Right lung (tissue), 10 donors: ENCODE measurements around the gene POLQ. TPM values are rescaled to one million over a fixed set of nuclear protein-coding genes. Genes with fewer than 3 reads are reported as not detected.
A peak's percentile ranks its signal among the peaks of the same experiment; 100 is the strongest.
"Not testable (repeated sequence)": the region's sequence is repeated elsewhere in the genome, so short reads cannot be mapped to it uniquely, and the experiment has no call there.

Source experiments
- DNase-seq, 2 donors: peaks; one replicate each; pipeline ENCODE4 v3.0.0-alpha.2; 2013
- long read RNA-seq, 8 donors: transcript quantifications; one replicate each; lab custom pipeline, GENCODE V29; 2026
- polyA plus RNA-seq, 5 donors: library from polyadenylated mRNA; unstranded; fragments of 120-200 nt; gene quantifications; one replicate each; pipeline versions ENCODE4 v1.2.1 to v1.2.3, GENCODE V29; 2013; ENCODE audit warnings: inconsistent platforms in 1 of 5, low replicate concordance in 1 of 5; ENCODE audit not compliant: insufficient read length in 5 of 5, insufficient read depth in 1 of 5

POLQ gene
- 10 to 100 TPM in 1 of 5 donors, 1 to 10 TPM in 4; 3.6 to 12.0 (median 8.3) TPM for polyA plus RNA-seq
- long read RNA-seq, donor 1, partial matches to known transcripts, result 6 of 6 reads
- long read RNA-seq, donor 1, other reads (novel, unspliced or antisense), result 0 of 6 reads
- long read RNA-seq, donor 2, partial matches to known transcripts, result 6 of 6 reads
- long read RNA-seq, donor 2, other reads (novel, unspliced or antisense), result 0 of 6 reads
- long read RNA-seq, donor 3, partial matches to known transcripts, result 5 of 5 reads
- long read RNA-seq, donor 3, other reads (novel, unspliced or antisense), result 0 of 5 reads
- long read RNA-seq, donor 4, result 0 reads
- long read RNA-seq, donor 5, result 0 reads
- long read RNA-seq, donor 6, result 0 reads
- long read RNA-seq, donor 7, result 0 reads
- long read RNA-seq, donor 8, result 0 reads

DNA sequence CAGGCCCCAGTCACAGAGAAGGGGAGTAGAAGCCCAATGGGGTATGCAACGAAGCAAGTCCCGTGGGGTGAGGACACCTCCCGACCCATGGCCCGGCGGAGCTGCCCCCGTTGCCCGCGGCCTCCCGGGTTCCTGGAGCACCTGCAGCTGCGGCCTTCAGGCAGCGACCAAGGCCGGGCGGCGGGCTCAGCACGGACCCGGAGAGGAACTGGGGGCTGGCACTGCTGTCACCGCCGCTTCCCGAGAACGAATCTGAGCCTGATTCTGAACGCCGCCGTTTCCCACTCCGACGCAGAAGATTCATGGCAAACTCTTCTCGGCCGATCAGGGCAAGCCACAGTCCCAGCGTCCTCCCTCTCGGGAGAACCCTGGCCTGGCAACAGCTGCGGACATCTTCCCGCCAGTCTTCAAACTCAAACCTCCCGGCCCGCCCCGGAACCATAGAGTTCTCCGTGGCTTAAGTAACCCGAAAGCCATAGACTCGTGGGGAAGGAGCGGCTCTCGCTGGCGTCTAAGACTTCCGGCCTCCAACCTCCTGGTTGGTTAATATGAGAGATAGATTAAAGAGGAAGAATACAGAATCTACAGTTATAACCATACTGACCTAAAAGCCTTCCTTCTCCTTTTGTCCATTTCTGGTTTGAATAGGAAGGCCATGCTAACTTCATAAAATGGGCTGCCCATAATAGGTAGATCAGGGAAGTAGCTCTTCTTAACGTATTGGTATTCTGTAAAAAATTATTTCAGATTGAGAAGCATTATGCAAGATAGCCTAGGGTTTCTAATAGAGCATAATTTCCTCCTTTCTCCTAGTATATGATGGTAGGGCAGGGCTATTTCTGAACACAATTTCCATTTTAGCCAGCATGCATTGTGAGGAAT lies at the start of gene POLQ:
TSS of gene POLQ (minus strand) at position 415 of the 882 bp plus-strand sequence. CDS start at position 304, 111 bp downstream.
- DNase-seq, result peak; percentile 89 to 91

DNA sequence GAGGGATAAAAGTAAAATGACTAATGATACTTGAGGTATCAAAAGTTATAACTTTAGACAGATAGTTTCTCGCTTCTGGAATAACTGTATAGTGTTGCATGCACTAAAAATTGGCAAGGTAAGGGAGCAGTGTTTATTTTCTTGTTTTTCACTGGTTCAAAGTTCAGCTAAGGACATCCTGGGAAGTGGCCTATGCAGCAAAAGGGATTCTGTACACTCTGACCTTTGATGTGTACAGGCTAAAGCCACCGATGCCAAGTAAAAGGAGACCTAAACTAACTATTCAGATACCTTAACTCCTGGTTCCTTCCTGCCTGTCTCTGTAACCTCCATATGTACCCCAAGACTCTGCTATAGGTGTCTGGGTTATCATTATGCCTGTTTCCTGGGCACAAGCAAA lies 49.1 kb upstream of the POLQ start:
- DNase-seq, result no peak

DNA sequence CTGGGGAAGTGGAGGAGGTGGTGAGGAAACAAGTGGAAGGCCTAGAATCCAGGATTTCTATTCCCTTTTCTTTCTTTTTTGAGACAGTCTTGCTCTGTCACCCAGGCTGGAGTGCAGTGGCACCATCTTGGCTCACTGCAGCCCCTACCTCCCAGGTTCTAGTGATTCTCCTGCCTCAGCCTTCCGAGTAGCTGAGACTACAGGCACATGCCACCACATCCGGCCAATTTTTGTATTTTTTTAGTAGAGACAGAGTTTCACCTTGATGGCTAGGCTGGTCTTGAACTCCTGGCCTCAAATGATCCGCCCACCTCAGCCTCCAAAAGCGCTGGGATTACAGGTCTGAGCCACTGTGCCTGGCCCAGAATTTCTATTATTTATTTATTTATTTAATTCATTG lies 48.0 kb upstream of the POLQ start:
- DNase-seq, result not testable (repeated sequence)

DNA sequence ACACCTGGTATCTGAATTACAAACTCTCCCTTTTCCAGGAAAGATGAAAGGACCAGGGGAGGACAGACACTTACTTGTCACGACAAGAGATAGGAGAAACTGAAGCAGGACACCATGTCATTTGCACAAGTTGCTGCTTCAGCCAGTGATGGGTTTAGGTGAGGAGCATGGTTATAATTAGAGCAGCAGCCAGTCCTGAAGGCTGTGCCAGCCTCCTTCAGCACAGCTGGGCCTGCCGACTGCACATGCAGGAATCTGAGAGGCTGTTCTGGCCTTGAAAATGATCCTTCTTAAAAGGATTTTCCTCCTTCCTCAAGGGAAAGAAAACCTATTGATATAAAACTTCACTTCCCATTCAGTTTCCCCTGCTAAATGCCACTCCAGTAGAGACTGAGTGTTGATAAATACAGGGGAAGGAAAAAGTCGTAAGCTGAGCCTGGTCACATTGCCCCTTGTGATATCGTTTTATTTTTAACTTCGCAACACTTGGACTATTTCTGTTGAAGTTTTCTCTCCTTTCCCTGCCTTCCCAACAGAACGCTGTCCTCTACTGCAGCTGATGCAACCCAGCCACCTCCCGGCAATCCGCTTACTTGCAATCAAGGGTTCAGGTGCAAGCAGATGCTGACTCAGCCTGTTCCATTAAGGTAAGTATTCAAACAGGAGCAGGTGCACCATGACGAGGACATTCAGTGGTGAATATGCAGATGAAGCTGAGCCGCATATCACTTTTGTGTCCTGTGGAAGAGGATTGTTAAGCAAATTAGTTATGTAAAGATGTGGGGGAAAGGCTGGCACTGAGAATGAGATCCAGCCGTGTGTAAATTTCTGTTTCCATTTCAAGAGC lies 47.3 kb upstream of the POLQ start, which contains the start of gene FBXO40:
TSS of gene FBXO40 (plus strand) at position 524 of the 847 bp plus-strand sequence. CDS start 27,197 bp downstream, outside the sequence.
- no peak for DNase-seq

DNA sequence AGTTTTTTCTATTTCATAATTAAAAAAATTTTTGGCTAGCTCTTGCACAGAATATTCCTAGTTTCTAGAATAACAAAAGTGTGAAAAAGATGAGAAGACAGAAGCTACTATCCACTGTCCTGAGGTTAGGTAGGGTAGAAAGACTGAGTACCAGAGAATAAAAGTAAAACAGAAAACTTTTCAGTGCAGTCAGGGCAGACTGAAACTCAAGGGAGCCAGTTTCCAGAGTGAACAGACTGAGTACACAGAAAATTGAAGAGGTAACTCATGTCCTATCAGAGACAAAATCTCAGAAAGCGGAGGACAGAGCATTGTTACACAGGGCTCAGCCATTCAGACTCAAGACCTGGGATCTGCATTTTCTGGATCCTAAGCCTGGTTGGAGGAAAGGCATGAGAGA lies 38.6 kb upstream of the POLQ start:
- no peak for DNase-seq

DNA sequence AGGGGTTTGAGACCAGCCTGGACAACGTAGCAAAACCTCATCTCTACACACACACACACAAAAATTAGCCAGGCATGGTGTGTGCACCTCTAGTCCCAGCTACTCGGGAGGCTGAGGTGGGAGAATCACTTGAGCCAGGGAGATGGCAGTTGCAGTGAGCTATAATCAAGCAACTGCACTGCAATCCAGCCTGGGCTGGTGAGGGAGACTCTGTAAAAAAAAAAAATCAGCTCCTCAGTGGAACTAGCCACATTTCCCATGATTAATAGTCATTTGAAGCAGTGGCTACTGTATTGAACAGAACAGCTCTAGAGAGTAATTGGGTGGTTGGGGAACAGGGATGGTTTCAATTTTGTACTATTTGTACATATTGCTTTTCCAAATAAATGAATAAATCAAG lies 35.9 kb upstream of the POLQ start:
- no peak for DNase-seq

DNA sequence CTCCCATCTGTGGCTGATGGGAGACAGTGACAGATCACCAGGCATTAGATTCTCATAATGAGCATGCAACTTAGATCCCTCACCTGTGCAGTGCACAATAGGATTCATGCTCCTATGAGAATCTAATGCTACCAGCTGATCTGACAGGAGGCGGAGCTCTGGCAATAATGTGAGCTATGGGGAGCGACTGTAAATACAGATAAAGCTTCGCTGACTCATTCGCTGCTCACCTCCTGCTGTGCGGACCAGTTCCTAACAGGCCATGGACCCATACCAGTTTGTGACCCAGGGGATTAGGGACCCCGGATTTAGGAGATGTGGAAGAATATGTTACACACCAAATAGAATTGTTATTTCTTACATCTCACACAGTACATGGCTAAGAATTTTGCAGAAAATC lies 28.7 kb upstream of the POLQ start:
- no peak for DNase-seq

DNA sequence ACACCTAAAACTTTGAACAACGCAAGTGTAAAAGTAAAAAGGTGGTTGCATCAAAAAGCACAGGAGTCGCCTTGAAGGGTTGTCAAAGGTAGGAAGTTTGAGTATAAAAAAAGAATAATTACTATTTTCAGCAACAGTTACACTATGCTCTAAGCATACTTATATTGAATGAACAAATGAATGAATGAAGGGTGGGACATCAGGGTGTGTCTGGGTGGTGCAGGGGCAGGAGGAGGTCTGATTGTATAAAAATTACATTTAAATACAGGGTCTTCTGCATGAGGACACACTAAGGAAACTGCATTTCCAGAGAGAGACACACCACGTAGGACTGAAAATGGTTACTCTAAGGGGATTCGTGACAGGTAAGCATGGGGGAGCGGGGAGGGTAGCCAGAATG lies 21.9 kb upstream of the POLQ start, which contains the start of gene ARGFX:
TSS of gene ARGFX (plus strand) at position 301 of the 400 bp plus-strand sequence. CDS start 2,765 bp downstream, outside the sequence.
- no peak for DNase-seq

DNA sequence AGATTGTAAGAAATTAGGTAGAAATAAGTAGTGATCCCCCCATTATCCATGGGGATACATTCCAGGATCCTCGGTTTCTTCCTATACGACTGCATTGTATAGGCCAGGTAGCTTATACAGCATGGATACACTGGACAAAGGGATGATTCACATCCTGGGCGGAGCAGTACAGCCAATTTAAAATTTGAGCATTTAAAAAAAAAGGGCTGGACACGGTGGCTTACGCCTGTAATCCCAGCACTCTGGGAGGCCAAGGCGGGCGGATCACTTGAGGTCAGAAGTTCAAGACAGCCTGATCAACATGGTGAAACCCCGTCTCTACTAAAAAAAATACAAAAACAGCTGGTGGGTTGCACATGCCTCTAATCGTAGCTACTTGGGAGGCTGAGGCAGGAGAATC lies 21.0 kb upstream of the POLQ start:
- no peak for DNase-seq

DNA sequence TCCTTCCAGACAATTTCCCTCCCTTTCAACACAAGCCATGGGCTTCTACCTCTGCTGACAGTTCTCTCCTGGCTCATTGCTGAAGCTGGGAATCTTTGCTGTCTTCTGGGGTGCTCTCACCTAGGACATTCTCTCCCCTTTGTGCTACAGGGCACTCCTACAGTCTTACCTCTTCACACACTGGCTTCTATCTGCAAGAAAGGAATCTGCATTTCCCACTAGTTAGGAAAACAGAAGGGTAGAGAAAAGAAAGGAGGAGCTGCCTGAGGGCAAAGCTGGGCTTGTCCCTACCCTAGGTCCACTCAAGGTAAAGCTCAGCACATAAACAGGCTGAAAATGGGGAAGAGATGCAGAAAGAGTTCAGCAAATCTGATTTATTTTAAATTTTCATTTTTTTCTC lies 16.4 kb upstream of the POLQ start:
- no peak for DNase-seq

DNA sequence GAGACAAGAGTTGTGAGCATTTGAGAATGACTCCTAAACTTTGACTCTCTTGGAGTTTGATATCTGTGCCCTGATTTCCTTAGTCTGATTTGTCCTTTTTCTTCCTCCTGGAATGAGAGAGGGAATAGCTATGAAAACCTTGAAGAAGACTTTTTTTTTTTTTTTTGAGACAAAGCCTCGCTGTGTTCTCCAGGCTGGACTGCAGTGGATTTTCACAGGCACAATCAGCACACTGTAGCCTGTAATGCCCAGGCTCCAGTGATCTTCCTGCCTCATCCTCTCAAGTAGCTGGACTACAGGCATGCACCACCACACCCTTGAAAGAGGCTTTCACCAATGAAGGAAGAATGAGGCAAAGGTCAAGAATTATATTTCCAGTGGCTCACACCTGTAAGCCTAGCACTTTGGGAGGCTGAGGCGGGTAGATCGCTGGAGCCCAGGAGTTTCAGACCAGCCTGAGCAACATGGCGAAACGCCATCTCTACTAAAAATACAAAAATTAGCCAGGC lies 11.7 kb upstream of the POLQ start:
- DNase-seq, result no peak

DNA sequence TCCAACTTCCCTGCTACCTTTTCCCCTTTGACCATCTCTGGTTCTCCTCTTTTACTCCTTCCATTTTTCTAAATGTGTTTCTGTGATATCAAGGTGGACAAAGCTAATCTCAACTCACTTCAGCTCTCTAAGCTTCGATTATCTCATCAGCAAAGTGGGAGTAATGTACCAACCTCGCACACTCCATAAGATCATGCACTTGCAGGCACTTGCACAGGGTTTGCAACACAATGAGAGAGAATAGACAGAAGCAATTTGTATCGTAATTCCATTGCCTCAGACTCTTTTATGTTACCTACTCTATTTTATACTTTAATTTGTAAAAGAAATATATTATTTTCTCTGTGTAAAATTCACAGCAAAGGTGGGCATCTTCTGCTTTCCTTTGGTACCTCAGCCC lies 7.0 kb upstream of the POLQ start:
- no peak for DNase-seq

DNA sequence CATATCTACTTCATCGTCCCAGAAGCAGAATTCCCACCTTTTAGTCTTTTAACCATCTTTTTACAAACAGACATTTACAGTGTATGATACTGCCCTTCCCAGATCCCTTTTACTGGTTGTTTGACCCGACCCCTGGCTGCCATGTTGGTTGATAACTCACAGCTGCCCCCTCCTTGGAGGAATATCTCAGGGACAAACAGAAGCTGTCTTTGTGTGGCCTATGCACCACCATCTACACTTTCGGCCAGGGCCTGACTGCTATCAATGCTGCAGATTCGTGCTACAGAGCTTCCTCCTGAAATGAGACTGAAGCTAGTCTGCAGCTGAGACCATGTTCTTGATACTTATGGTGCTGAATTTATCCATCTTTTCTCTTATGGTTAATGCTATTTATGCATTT lies 6.6 kb upstream of the POLQ start:
- DNase-seq, result no peak

DNA sequence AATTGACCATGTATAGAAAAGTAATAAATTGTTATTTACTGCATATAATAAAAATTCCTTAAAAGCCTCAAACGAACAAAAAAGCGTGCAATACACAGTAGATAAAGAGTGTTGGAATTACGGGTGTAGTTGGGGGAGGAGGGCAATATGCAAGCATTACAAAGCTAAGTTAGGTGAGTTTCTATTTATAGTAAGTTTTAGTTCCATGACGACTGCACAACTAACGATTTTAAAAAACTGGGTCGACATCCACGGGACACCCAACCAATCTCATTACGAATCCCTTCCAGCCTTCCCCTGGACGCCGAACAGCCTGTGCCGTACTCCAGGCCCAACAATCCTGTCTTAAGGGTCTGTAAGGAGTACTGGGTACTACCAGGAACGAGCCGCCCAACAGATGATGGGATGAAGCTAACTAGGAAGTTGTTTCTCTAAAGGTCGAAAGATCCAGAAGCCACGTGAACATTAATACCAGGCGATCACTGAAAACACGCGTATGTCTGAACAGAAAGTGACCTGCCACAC lies 677 bp downstream of the POLQ start:
- peak in 1 of 2 donors; percentile 5 for DNase-seq

DNA sequence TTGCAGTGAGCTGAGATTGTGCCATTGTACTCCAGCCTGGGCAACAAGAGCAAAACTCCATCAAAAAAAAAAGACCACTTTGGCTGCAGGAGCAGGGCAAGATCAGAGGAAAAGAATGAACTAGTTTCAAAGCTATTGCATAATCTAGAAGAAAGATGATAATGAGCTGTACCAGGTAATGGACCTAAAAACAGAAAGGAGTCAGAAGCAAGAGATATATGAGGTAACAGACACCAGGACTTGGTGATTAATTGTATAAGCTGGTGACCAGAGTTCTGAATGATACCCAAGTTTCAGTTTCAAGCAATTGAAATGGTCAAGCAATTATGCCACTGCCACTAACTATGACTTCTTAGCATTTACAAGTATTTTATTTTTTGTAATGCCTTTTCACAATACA lies 2.9 kb downstream of the POLQ start:
- DNase-seq, result no peak

DNA sequence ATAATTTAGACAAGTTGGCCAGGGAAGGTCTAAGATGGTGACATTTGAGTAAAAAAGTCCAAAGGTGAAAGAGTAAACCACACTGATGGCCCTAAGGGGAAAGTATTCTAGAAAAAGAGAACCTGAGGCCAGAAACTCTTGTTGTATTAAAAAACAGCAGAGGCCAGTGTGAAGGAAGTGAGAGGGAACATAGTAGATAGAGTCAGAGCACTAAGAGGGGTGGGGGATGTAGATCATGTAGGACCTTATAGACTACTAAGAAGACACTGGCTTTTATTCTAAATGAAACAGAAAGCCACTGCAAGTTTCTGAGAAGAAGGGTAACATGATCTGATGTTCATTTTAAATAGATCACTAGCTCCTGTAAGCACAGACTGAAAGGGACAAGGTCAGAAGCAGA lies 14.5 kb downstream of the POLQ start:
- DNase-seq, result no peak

DNA sequence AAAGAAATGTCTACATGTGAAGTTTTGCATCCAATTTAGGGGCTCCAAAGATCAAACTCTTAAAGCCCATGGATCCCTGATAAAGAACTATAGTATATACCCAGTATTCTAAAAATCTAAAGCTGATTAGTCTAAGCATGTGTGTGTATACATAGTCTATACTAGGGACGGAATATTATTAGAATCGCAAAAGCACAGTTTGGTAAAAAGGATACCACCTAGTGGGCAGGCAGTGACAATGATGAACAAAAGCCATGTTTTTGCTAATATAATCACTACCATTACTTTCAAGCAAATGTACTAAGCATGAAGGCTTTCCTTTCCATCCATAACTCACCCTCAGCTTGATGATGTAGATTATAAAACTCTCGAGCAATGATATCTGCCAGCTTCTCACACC lies 16.5 kb downstream of the POLQ start:
- DNase-seq, result no peak

DNA sequence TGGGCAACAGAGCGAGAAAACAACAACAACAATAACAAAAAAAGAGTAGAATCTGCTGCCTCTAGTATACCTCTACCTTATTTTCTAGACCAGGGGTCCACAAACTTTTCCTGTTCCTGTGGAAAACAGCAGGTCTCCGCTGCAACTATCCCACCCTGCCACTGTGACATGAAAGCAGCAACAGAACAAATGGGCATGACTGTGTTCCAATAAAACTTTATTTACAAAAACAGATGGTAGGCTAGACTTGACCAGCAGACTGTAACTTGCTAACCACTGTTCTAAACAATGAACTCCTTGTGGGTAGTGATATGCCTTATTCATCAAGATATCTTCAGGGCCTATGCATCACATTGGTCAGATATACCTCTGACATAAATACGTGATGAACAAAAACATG lies 25.3 kb downstream of the POLQ start:
- no peak for DNase-seq

DNA sequence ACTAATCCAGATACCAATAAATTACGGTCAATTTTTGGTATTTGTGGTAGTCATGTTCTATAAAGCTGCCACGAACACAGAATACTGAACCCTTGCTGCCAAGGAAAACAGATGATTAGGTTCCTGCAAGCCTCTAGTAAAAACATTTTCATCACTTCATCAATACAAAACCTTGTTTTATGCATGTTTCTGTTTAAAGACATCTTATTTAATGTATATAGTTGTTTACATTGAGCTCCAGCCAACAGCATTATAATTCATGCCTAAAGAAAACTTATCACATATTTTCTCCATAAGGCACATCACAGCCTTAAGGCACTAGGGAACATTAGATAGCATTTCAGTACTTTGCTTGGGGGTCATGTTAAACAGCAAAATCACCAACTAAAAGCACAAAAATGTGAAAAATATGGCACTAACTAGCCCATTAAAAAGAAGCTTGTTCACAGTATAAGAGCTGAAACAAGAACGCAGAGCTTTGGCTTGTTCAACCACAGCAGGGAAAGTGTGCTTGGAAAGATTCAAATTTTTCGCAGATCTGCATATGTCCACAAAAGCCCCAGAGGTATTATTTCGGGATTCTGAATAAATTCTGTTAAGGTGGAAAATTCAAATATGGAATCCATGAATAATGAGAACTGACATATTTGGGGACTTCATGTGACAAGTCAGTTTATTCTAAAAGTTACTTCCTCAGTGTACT lies 27.7 kb downstream of the POLQ start:
- DNase-seq, result peak; percentile 20 to 40

DNA sequence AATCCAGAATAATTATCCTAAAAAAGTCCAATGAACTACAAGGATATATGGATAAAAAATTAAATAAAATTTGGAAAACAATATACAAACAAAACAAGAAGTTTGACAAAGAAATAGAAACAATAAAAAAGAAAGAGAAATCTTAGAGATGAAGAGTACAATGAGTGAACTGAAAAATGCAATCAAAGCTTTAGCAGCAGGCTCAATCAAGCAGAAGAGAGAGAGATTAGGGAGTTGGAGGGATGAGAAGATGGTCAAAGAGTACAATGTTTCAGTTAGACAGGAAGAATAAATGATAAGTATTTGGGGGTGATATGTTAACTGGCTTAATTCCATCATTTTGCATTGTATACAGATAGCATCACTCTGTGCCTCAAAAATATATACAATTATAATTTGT lies 29.9 kb downstream of the POLQ start:
- DNase-seq, result no peak

DNA sequence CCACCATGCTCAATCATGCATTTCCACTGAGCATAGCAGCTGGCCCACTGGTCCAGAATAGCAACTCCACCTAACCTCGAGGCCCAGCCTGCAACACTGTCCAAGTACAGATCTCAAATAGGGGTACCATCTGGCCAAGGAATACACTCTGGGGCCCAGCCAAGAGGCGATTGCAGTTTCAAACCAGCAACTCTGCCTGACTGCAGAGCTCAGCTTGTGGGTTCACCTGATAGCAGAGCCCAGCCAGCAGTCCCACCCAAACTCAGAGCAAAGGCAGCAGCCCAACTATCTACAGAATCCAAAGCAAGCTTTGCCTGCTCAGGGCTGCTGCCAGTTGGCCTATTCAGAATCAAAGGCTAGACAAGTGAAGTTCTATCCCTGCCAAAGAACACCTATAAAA lies 30.5 kb downstream of the POLQ start:
- no peak for DNase-seq
